ENCODE measurements around the gene ITFG2.
"Not testable (repeated sequence)": the region's sequence is repeated elsewhere in the genome, so short reads cannot be mapped to it uniquely, and the experiment has no call there.

Gene ITFG2
- 5.5 to 28.6 (median 16.4) reads per million in 17 experiments for total RNA-seq

DNA sequence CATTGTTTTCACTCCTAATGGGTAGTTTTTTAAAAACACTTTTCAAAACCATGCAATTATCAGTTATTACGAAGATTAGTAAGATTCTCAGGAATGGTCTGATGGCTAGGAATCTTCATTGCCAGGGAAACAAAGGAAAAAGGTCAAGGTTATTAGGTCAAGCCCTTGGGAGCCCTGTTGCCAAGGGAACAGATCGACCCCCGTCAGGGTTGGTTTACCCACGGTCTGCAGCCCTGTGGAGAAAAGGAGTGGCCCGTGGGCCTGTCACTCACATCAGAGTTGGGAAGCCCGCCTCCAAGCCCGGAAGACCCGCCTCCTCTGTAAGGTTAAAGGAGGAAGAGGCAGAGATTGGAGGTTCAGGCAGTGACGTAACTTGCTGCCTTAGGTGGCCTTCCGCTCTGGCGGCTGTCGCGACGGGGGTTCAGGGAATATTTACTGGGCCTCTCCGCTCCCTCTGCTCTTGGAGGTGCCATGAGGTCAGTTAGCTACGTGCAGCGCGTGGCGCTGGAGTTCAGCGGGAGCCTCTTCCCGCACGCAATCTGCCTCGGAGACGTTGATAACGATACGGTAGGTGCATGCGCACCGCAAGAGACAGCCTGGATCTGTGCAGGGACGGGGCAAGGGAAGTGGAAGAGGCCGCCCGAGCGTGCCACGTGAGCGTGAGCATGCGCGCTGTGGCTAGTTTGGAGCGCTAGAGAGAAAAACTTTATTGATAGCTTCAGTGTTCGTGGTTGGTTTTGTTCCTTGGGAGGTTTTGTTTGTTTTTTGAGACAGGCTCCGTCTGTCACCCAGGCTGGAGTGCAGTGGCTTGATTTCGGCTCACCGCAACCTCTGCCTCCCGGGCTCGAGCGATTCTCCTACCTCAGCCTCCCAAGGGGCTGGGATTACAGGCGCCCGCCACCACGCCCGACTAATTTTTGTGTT is at the start of gene ITFG2:
Gene ITFG2, plus strand, starts transcription at position 379 of the 924 bp plus-strand sequence. Its CDS starts 93 bp downstream, at position 472.
- DNase-seq, result peak; percentile 98 to 99 (median 99)

- DNase-seq, result no peak
These were observed 48.1 kb upstream of the ITFG2 start for GRCh38 chr12:2764398-2764797.

GRCh38 chr12:2765052-2765451 is 47.4 kb upstream of the ITFG2 start:
- no peak for DNase-seq

DNA sequence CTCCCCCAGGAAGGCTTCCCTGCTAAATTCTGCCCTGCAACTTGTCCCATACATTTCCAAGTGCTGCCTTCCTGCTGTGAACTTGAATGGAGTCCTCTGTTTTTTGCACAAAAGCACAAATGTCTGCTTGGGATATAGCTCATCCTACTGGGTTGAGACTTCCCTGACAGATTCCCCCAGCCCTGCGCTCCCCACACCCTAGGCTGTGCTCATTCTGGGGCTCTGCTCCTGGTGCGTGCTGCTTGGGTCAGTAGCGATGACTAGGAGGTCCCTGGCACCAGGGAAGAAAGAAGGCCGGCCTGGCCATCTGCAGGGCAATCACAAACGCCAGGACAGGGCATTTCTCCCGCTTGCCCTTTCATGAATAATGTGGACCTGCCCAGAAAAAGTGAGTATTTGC is 46.9 kb upstream of the ITFG2 start:
- DNase-seq, result no peak

DNA sequence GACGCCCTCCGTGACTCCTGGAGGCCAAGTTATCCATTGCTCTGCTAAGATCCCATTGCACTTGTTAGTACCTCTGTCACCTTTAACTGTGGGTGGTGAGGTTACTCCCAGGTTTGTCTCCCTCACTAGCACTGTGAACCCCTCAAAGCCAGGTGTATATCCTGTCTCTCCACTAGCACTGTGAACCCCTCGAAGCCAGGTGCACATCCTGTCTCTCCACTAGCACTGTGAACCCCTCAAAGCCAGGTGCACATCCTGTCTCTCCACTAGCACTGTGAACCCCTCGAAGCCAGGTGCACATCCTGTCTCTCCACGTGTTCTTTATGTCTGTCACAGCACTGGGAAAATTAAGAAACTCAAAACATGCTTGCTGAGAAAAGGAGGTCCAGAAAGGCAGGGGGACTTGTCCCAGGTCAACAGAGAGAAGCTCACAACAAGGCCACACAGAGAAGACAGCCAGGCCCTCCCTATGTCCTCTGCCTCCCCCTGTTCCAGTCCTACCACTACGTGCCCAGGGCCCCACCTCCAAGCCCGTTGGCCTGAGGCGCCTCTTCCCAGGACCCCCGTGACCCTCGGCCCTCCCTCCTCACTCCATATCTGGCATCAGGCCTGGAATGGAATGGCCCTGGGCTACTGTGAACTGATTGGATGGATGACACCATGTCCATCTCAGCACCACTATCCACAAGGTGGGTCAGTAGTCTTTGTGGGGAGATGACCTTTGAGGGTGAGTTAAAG is 44.1 kb upstream of the ITFG2 start:
- no peak for DNase-seq

DNA sequence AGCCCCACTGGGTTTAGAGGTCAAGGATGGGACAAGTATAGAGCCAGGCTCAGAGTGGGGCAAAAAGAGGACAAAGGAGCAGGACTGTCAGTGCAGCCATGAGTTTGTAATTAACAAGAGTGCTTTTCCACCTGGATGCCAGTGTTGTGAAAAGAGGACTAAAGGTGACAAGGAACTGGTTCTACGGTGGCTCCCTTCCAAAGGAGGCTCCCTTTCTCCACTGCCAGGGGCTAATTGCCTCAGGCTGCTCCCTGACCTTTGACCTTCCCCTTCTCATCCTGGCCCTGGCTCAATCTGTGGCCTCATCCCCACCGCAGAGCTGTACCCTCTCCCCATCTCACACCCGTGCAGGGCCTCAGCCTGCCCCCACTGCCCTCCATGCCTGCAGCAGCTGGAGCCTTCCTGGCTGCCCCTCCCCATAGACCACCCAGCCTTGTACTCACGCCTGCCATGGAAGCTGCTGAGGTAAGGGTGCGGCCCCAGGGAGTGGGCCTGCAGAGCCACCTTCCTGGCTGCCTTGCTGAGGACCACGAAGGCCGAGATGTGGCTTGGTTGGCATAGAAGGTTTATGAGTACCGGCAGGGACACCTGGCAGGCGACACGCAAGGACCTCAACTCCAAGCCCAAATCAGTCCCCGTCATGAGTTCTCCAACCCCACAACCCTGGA is 42.5 kb upstream of the ITFG2 start:
- no peak for DNase-seq

- DNase-seq, result not testable (repeated sequence)
These were observed 41.9 kb upstream of the ITFG2 start for GRCh38 chr12:2770544-2770943.

GRCh38 chr12:2772370-2772769 is 40.1 kb upstream of the ITFG2 start:
- DNase-seq, result no peak

- DNase-seq, result no peak
These were observed 39.1 kb upstream of the ITFG2 start for GRCh38 chr12:2773199-2773875.

DNA sequence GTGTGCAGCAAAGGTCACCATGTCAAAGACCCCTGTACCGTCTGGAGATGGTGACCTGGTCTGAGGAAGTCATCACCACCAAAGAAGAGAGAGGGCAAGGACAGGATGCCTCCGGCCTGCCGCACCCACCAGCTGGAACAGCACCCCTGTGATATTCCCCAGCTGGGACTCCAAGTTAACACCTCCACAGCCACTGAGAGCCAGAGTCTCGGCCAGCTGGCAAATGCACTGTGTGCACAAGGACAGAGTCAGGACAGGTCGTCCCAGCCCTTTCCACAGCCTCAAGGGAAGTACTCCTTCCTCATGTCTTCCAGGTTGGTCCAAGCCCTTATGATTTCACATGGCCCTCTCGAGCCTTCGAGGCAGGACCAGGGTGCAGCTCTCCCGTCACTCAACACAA is 37.0 kb upstream of the ITFG2 start:
- DNase-seq, result no peak

DNA sequence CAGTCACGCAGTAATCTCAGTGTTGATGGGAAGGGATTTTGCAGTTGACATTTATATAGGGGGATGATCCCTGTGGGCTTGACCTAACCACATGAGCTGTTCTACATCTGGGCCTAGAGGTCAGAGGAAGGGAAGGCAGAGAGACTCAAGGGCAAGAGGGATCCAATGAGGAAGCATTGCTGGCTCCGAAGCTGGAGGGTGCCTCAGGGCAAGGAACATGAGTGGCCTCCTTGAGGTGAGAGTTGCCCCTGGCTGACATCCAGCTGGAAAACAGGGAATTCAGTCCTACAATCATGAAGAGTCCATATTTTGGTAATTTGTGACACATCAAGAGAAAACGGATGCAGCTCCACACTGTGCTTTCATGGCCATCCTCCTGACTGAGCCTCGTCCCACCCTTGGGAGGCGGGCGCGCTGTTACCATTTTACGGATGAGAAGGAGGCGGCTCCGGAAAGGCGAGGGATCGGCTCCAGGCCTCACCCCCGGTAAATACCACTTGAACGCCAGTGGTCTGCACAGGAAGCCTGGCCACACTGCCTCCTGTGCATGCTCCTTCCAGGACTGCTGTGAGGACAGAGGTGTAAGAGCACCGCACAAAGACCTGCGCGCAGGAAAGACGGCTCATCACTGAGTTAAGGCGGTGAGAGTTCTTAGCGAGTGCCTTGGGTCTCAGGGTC is 36.2 kb upstream of the ITFG2 start:
- no peak for DNase-seq

DNA sequence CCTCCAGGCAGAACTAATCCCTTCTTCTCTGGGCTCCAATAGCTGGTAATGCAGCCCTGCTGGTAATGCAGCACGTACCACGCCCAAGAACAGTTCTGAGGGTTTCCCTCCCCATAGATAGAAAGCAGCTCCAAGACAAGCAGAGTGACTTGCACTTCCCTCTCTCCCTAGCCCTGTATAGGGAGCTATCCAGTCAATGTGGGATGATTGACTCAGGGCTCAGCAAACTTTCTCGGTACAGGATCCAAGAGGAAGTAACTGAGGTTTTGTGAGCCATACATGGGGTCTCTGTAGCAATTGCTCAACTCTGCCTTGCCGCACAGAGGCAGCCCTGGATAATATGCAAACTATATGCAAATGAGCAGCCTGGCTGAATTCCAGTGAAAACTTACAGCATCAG is 33.2 kb upstream of the ITFG2 start:
- peak; percentile 23 to 61 (median 48) for DNase-seq

DNA sequence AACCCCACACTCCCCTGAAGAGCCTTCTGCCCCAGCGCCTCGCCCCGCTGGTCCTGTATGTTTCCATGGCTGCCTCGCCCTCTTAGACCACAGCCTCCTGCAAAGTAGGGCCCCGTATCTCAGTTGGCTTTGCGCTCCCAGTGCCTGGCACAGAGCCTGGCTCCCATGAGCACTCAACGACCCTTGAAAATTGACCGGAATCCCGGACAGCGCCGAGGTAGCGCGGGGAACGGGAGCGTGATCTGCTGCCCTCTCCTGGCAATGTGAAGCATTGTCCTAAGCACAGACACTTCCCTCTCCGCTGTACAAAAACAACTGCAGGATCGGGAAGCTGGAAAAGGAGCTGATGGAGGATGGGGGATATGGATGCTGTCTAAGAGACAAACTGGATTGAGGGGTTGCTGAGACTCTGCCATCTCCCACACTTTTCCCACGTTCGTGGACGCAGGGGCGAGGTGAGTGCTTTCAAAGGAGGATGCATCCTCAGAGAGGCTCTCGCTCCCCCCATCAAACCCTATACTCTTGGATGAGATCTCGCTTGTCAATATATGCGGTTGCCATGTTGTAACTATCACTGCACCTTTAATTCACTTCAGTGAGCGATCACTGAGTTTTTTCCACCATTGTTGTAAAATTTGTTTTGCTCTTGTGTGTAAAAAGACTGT is 28.4 kb upstream of the ITFG2 start:
- DNase-seq, result peak; percentile 51 to 75 (median 66)

DNA sequence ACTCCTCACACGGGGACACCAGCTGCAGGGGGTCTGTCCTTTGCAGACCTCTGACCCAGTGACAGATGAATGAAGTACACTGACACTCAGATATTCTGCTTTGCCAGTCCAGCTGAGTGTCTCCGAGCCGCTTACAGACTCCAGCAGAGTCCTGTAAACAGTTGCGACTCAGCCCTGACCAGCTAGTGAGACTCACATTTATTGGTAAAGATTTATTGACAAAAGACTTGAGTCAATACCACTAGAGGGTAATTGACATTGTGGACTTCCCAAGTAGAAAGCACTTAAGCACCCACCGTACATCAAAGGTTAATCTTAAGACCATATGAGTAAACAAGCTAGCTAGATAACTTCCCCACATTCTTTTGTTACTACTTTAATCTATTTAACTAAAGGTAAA is 27.5 kb upstream of the ITFG2 start:
- DNase-seq, result no peak

DNA sequence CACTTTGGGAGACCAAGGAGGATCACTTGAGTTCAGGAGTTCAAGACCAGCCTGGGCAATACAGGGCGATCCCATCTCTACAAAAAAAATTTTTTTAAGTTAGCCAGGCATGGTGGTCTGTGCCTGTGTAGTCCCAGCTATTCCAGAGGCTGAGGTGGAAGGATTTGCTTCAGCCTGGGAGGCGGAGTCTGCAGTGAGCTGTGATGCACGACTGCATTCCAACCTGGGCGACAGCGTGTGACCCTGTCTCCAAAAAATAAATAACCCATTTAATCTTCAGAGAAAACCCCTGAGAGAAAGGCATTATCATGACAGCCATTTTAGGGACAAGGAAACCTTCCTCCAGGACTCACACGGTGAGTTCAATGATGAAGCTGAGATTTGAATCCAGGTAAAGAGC is 21.4 kb upstream of the ITFG2 start:
- no peak for DNase-seq

GRCh38 chr12:2792671-2793500 is 19.6 kb upstream of the ITFG2 start:
- no peak for DNase-seq

- DNase-seq, result no peak
These were observed 18.9 kb upstream of the ITFG2 start for GRCh38 chr12:2793561-2793960.

DNA sequence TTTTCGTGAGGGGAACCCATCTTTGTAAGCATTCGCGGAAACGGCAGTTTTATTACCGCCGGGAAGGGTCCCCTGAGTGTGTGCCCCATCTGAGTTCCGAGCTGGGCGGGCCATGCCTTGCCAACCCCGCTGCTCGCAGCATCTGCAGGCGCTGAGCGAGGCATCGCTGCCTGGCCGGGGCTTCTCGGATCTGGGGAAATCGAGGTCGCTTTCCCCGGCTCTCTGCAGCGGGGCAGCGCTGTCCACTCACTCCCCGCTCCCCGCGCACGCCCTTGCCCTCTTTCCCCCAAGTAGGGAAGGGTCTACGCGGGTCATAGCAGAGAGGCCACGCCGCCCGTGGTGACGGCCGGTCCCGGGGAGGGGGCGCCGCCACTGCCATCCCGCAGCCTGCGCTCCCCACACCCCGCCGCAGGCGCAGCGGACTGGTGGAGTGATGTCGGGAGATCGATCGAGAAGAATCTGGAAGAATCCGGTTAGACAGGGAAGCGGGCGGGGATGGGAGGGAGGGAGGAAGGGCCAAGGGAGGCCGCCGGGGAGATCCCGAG is 18.2 kb upstream of the ITFG2 start:
- peak in 2 of 4 experiments; percentile 17 to 20 for DNase-seq

- peak; percentile 82 to 94 (median 87) for DNase-seq
These were observed 17.7 kb upstream of the ITFG2 start, which contains the start of gene FKBP4 for GRCh38 chr12:2794736-2795289. FKBP4 (plus strand) TSS chr12:2794970; CDS start chr12:2795140, 170 bp downstream.
